ENCODE results near the gene C2orf69. TPM values are rescaled to one million over a fixed set of nuclear protein-coding genes. Genes with fewer than 3 reads are reported as not detected.
A peak's percentile ranks its signal among the peaks of the same experiment; 100 is the strongest.

Gene C2orf69
- total RNA-seq, 2 donors from 2014 or later: 8.0 to 9.5 TPM

GRCh38 chr2:199972088-199972626 is 61.1 kb downstream of the C2orf69 start:
- Histone ChIP-seq H3K4me3 (no peak overlapping the region), H3K4me1 (no peaks in the 10 kb centered on the region), H3K9me3 (no peaks in the 10 kb centered on the region), H3K36me3 (no peaks in the 10 kb centered on the region), H3K27me3 (no peaks in the 10 kb centered on the region), H3K27ac (no peak overlapping the region)
- DNase-seq (ENCODE audit: low spot score): no peak
- no peak for TF ChIP-seq CTCF (IDR thresholded peaks at IDR 0.05)

GRCh38 chr2:199973703-199974102 is 62.6 kb downstream of the C2orf69 start:
- H3K4me1 ChIP-seq: no peaks in the 10 kb centered on the region
- H3K36me3 ChIP-seq: no peaks in the 10 kb centered on the region
- no peak overlapping the region for H3K27ac ChIP-seq
- DNase-seq (ENCODE audit: low spot score): no peak
- H3K9me3 ChIP-seq: no peaks in the 10 kb centered on the region
- TF ChIP-seq CTCF (IDR thresholded peaks at IDR 0.05): peak in 1 of 2 donors; percentile 58
- H3K27me3 ChIP-seq: no peaks in the 10 kb centered on the region
- no peak overlapping the region for H3K4me3 ChIP-seq

GRCh38 chr2:199975273-199975895 is 64.3 kb downstream of the C2orf69 start:
- no peaks in the 10 kb centered on the region for H3K36me3 ChIP-seq
- no peak for DNase-seq (ENCODE audit: low spot score)
- TF ChIP-seq CTCF (IDR thresholded peaks at IDR 0.05): no peak
- H3K4me1 ChIP-seq: peaks cover 0 to 5% of the 10 kb centered on the region in 2 donors
- no peaks in the 10 kb centered on the region for H3K27me3 ChIP-seq
- no peaks in the 10 kb centered on the region for H3K9me3 ChIP-seq
- H3K4me3 ChIP-seq: no peak overlapping the region
- H3K27ac ChIP-seq: no peak overlapping the region

Other genes with a start within 250 kb of the C2orf69 start
- 1 to 10 TPM; 2.8 to 3.5 TPM for gene FTCDNL1, start 60.1 kb upstream of the C2orf69 start, total RNA-seq
- gene TYW5, start 44.2 kb downstream of the C2orf69 start, total RNA-seq: 1 to 10 TPM; 1.9 to 3.3 TPM
- 10 to 100 TPM; 11.0 to 18.2 TPM for gene MAIP1, start 44.3 kb downstream of the C2orf69 start, total RNA-seq